GM19463 (cell line): Measurements from ENCODE around the gene PDE4D.
"Not testable (repeated sequence)": the region's sequence is repeated elsewhere in the genome, so short reads cannot be mapped to it uniquely, and the experiment has no call there.

Experiments
- ATAC-seq: cut with Tn5 transposase; IDR thresholded peaks from one replicate; pipeline ENCODE4 v1.9.1; 2021; ENCODE audit warnings: mild to moderate bottlenecking, moderate library complexity; ENCODE audit not compliant: unreplicated experiment

The PDE4D gene

DNA sequence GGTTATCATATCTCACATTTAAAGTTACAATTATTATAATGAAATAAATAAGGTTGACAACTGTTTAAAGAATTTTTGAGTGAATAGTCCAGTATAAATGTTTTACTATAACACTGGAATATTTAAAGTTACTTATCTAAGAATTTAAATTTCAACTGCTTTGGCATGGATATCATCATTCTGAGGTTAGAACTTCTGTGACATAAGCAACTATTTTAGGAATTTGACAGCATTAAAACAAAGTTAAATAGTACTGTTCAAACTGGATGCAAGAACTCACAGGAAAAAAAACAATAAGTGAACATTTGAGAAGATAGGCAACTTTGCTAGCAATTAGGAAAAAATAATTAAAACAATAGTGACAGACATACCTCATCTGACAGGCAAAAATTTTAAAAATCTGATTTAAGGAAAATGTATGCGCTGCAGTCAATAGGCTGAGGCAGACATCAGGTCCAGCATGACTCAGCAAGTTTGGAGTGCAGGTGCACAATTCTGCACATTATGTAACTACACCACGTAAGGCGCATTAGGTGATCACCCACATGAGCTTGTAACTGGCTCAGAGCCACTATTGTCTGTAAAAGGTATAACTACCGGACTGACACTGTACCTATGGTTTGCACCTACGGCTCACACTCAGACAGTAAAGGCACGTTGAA is 180.6 kb downstream of the PDE4D start:
- no peak for ATAC-seq

GRCh38 chr5:59711310-59711709 is 182.2 kb downstream of the PDE4D start:
- no peak for ATAC-seq

- no peak for ATAC-seq
These were observed 183.7 kb downstream of the PDE4D start for GRCh38 chr5:59709846-59710245.

DNA sequence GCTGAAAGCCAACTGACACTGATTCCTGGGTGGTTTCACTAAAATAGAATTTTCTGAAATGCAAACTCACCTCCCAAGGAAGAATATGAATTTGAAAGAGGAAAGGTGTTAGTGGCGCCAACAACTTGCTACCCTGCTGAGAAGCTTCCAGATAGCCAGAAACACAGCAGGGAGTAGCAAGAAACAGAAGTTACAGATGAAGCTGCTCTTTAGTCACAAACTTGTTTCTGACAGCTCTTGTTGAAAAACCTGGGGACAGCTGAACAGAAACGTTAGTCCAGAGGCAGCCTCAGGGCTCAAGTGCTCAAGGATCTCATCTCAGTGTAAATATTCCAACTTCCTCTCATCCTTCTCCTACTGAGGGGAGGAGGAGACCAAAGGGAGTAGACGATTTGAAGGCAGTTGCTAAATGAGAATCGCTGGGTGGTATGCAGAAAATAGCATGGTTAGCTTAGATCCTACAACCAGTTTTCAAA is 184.1 kb downstream of the PDE4D start:
- no peak for ATAC-seq

DNA sequence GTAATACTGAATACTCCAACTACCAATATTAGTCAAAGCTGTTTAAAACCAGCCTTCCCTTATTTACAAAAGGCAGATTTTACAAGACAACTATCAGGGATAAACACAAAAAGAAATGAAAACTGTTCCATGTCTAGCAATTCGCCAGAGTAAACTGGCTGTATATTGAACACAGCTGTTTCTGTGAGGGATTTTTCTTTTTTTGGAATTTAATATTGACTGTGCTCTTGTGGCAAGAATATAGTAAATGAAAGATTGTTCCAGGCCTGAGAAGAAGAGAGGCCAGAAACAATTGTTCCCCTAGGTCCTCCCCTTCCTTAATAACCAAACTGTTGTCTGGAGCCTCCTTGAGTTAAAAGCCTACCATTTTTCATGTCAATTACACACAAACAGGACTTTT is 188.6 kb downstream of the PDE4D start:
- ATAC-seq: no peak

DNA sequence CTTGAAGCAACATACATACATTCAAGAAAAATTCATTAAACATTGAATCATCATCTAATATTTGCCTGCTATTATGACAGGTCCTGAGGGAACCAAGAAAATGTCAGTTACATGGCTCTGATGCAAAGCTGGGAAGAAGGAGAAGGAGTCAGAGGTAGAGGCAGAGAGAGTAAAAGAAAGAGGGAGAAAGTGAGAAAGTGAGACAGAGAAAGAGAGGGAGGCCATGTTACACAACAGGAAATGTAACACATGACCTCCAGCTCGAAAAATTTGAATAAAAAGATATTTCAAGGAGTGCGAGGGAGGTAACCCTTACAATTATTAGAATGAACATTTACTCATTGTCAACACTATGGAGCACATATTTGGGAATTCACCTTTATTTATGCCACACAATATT is 189.7 kb downstream of the PDE4D start:
- no peak for ATAC-seq

DNA sequence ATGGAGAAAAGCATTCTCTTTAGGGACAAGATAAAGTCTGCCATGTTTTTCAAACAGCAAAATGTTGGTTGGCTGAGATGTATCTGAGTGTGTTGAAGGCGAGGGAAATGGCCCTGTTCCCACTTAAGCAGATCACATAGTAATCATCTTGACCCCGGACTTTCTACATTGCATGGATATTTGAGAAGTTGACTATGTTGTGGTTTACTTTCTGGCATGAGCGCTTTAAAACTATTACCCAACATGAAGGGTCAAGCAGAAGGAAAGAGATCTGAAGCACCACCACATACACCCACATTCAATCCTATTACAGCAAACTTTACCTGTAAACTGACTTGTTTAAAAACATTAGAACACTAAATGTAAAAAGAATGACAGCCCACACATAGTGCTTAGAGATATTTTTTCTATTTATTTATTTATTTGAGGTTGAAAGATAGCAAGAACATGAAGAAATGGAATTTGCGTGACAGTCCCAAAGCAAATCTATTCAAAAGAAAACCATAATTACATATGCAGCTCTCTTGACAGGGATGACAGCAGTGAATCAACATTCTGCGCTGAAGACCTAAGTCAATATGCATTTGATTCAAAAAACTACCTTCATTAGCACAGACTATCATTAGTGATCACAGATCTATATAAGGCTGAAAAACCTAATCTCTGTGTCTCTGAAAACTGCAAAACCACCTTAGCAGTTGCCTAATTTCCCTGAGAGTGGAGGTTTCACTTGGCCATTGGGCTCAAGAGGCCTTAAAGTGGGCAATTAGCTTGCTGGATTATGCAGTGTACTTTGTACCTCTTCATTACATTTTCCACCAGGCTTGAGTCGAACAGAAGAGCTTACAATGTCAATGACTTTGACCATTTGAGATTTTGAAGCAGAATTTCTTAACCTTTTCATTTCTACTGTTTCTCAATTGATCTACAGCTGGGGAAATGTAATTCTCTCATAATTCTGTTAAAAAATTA is 195.0 kb downstream of the PDE4D start:
- ATAC-seq: no peak

DNA sequence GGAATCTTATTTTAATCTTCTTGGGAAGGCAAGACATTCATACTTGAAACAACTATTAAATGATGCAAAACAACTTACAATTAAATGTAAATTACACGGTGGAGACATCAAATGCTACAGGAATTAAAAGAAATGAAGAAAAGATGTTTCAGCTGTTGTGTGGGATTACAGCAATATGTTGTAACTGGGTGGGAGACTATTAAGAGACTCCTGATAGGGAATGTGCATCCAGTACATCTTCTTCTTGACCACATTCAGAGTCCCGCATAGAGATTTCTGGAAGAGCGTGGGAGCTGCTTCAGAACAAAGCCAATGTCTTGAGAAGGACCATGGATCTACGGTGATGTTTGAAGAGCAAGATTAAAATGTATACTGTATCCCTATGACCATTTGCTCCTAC is 199.1 kb downstream of the PDE4D start:
- ATAC-seq: no peak

DNA sequence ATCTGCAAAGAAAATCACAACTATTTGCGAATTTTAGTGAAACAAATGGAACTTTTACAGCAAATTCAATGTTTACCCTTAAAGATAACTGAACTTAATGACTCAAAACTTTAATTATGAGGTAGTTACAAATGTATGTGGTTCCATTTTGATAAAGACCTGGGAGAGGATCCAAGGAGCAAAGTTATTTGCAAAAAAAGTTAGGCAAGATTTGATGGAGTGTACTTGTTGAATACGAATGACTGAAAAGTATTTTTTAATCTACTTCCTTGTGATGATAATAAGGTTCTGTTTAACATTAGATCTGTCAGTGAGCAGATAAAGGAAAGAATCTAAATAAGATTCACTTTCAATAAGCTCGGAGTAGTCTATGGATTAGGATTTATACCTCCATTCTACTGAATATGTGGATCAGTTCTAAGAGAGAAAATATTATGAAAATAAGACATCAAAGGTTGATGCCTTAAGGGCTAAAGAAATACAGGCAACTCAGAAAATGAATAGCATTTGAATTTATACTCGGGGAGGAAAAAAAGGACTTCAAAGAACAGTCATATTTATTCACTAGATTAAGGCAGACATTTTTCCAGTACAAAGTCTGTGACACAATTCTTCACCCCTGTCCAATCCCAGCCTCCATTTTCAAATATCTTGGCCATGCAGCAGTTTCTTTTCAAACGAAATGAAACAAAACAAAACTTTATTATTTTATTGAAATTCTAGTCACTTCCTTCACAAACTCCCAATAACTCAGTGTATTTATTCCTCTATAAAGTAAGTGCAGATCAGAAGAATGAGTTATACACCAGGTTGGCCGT is 199.8 kb downstream of the PDE4D start:
- no peak for ATAC-seq

DNA sequence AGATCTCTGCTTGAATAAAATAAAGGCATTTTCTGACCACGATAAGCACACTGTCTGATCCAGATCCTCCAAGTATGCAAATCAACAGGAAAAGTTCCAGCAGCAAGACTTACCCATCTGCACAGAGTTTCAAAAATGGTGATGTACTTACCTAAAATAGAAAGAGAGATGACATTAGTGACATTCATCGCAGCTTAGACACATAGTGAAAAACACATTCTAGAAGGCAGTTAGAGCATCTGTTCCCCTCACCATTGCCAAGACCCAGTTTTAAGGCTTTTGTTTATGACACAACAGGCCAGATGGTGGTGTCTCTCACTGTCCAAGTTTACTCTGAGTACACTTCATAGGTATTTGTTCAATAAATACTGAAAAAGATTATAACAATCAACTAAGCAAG is 207.7 kb downstream of the PDE4D start:
- peak; percentile 69 for ATAC-seq

GRCh38 chr5:59685191-59685530 is 208.4 kb downstream of the PDE4D start:
- ATAC-seq: no peak

DNA sequence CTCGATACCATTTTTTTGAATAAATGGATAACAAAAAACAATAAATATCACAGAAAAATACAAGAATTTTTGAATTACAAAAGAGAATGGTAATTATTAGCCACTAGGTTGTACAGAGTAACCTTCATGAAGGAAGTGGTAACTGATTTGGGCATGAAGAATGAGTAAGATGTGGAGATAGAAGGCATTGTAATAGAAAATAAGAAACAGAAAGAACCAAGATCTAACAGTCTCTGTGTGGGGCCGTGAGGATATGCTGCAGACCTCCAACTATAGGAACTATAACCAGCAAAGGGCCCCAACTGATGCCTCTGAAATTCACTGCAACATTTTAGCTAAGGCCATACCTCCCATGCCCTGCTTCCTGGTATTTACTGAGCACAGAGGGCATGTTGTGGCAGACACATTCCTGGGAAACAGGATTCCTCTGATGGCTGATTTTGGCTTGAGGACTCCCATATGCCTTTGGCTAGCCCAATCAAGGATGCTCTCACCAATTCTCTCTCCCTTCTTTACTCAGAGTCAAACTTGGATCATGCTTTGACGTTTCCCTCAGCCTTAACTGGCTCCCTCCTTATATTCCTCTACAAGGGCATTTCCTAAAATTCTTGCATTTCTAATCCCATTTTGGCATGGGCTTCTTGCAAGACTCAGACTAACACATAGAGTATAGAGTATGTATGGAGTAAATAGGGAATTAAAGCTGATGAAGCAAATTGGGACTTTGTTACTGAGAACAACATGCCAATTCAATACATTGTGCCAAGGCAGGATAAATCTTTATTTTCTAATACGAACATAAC is 208.9 kb downstream of the PDE4D start:
- peak; percentile 54 for ATAC-seq

DNA sequence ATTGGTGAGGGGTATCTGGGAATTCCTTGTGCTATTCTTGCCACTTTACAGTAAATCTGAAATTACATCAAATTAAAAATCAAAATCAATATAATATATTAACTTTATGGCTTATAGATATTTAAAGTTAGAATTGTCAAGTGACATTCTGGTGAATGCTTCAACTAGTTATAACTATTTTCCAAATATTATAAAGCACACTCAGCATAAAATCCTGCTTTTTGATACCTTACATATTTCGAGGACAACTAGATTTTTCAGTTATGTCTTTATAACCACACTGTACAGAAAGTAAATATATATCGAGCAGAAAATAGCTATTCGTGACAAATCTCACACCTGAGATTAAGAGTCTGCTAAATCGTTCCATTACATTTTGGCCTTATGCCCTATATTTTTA is 210.2 kb downstream of the PDE4D start:
- ATAC-seq: no peak

DNA sequence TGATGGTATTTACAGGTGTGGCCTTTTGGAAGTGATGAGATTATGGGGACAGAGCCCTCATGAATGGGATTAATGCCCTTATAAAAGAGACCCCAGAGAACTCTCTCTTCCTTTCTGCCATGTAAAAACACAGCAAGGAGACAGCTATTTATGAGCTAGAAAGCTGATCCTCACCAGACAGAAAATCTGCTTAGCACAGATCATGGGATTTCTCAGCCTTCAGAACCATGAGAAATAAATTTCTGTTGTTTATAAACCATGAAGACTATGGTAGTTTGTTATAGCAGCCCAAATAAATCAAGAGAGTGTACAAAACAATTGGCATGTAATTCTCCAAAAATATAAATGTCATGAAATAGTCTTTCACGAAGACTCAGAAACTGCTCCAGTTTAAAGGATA is 211.0 kb downstream of the PDE4D start:
- ATAC-seq: no peak

DNA sequence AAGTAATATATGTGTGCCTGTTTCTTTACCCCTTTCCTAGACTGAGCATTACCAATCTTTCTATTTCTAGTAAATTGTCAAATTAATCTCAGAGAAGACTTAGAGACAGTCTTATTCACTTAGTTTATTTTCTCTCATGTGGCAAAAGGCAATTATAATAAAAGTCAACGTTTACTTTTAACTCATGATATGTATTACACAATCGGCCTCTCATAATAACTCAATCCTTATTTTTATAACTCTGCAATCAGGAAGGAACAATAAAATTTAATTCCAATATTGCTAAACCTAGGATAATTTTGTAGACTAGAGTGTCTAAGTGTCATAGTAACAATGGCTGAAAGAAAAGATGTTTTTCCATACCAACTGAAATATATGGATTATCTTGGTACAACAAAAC is 214.6 kb downstream of the PDE4D start:
- no peak for ATAC-seq

DNA sequence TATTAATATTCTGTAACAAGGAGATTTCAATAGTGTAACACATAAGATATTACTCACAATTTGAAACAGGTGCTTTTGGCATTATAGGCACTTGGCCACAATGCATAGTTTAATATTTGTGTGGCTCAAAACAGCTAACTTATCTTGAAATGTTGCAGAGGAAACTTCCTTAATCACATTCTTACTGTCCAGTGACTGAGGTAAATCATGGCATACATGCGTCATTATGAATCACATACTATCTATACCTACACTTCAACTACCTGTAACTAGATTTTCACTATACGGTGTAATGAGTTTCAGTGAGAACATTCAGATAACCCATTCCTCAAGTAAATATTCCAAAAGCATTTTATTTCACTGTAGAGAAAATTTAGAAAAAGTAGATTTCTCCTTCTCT is 218.8 kb downstream of the PDE4D start:
- no peak for ATAC-seq

DNA sequence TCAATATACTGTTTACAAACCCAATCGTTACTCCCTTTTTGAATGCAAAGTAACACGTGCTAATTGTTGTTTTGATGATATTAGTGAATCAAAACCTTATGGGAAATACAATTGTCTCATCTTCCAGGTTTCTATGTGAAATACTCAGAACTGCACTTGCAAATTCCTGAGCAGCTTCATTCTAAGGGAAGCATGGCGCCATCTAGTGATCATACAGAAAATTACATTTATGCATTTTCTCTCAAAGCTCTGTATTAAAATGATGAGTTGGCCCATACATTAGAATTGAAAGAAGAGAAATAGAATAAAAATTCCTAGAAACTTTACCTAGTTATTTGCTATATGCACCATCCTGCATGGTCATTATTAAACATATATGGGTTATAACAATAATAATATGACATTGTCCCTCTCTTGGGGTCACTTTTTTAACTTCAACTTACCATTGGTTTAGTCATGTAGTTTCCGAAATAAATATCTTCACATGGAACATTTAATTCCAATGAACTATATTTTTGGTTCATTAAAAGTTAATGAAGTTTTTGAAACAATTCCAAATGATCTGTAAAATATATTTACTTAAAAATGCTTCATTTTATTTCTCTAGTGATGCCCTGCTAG is 220.0 kb downstream of the PDE4D start:
- ATAC-seq: no peak

- ATAC-seq: no peak
These were observed 227.0 kb downstream of the PDE4D start for GRCh38 chr5:59666440-59667068.

DNA sequence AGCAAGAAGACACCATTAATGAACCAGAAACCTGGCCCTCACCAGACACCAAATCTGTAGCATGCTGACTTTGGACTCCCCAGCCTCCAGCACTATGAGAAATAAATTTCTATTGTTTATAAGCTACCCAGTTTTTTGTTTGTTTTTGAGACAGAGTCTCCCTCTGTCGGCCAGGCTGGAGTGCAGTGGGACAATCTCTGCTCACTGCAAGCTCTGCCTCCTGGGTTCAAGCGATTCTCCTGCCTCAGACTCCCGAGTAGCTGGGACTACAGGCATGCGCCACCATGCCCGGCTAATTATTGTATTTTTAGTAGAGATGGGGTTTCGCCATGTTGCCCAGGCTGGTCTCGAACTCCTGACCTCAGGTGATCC is 227.7 kb downstream of the PDE4D start:
- ATAC-seq: not testable (repeated sequence)
